Measurements from ENCODE around the gene INTS7.

DNA sequence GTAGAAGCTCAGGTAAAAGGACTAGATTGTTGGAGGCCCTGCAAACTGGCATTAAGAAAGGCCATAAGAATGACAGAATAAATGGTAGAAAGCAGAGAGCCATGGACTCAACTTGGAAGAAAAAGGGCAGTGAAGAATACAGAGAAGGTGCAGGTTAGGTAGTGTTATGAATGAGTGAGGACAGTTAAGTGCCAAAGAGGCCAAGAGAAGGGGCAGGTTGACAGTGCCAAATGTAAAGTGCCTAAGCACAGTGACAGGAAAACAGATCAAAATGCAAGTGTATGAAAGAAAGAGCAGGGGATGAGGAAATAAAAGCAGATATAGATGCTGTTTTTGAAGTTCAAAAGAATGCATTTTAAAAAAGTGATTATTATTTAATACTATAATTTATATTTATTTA lies 43.7 kb downstream of the INTS7 start:
- TF ChIP-seq CTCF (IDR thresholded peaks at IDR 0.05 in 8 of 11, conservative IDR thresholded peaks at IDR 0.05 in 3 of 11): no peak
- no peak for TF ChIP-seq POLR2A (IDR thresholded peaks at IDR 0.05)
- TF ChIP-seq POLR2AphosphoS5 (IDR thresholded peaks at IDR 0.05): no peak
